MM.1S (cell line): Measurements from ENCODE around the gene CIRBP.

ENCODE experiments used
- DNase-seq: peaks from one replicate; pipeline ENCODE4 v3.0.0-alpha.2; 2015
- H2AFZ ChIP-seq: fragments of 300-600 bp; sonication (generic); 2 replicates; pipeline ENCODE4 v1.6.0; 2016; ENCODE audit warnings: antibody characterized with exemption, low read length
- H3F3A ChIP-seq: fragments of 300-600 bp; sonication (generic); 2 replicates; pipeline ENCODE4 v1.6.1; 2016; ENCODE audit warnings: mild to moderate bottlenecking, antibody characterized with exemption, low read length, moderate library complexity, mixed read lengths; ENCODE audit not compliant: insufficient read depth
- H3K27ac ChIP-seq: fragments of 300-600 bp; sonication (generic); 2 replicates; pipeline ENCODE4 v1.5.1; 2016; ENCODE audit warnings: mild to moderate bottlenecking, low read length
- H3K27me3 ChIP-seq: fragments of 300-600 bp; sonication (generic); replicated peaks from 2 replicates; pipeline ENCODE4 v1.6.0; 2016; ENCODE audit warnings: low read length; ENCODE audit not compliant: insufficient read depth
- H3K36me3 ChIP-seq: fragments of 300-600 bp; sonication (generic); replicated peaks from 2 replicates; pipeline ENCODE4 v1.6.1; 2016; ENCODE audit warnings: mild to moderate bottlenecking, low read length, mixed read lengths; ENCODE audit not compliant: insufficient read depth
- H3K4me1 ChIP-seq: fragments of 300-600 bp; sonication (generic); 2 replicates; pipeline ENCODE4 v1.6.1; 2016; ENCODE audit warnings: low read length, mixed read lengths
- H3K4me2 ChIP-seq: fragments of 300-600 bp; sonication (generic); 2 replicates; pipeline ENCODE4 v1.6.0; 2016; ENCODE audit warnings: low read depth, low read length
- H3K4me3 ChIP-seq: fragments of 300-600 bp; sonication (generic); 2 replicates; pipeline ENCODE4 v1.5.1; 2016; ENCODE audit warnings: low read length, mixed read lengths
- H3K79me2 ChIP-seq: fragments of 300-600 bp; sonication (generic); 2 replicates; pipeline ENCODE4 v1.6.1; 2016; ENCODE audit warnings: mixed run types, low read length, mixed read lengths
- H3K9ac ChIP-seq: fragments of 300-600 bp; sonication (generic); 2 replicates; pipeline ENCODE4 v1.6.1; 2016; ENCODE audit warnings: low read length, mixed read lengths
- H3K9me2 ChIP-seq: fragments of 300-600 bp; sonication (generic); replicated peaks from 2 replicates; pipeline ENCODE4 v1.6.1; 2016; ENCODE audit warnings: mild to moderate bottlenecking, low read length, mixed read lengths; ENCODE audit not compliant: insufficient read depth
- H3K9me3 ChIP-seq: fragments of 300-600 bp; sonication (generic); replicated peaks from 2 replicates; pipeline ENCODE4 v1.6.1; 2016; ENCODE audit warnings: mild to moderate bottlenecking, low read length, mixed read lengths; ENCODE audit not compliant: insufficient read depth
- H4K20me1 ChIP-seq: fragments of 300-600 bp; sonication (generic); 2 replicates; pipeline ENCODE4 v1.6.1; 2016; ENCODE audit warnings: mild to moderate bottlenecking, low read length, moderate library complexity, mixed read lengths; ENCODE audit not compliant: insufficient read depth
- CTCF ChIP-seq: fragments of 300-600 bp; sonication (generic); IDR thresholded peaks from 2 replicates; pipeline ENCODE4 v1.5.1; 2016; ENCODE audit warnings: antibody characterized with exemption, low read length, mixed read lengths
- EZH2 ChIP-seq: fragments of 300-600 bp; sonication (generic); optimal IDR thresholded peaks from 2 replicates; pipeline ENCODE3; 2017; ENCODE audit warnings: low read depth, mild to moderate bottlenecking, antibody characterized with exemption, low read length, mixed read lengths
- EZH2phosphoT487 ChIP-seq: fragments of 300-600 bp; sonication (generic); IDR thresholded peaks from 2 replicates; pipeline ENCODE4 v1.6.1; 2018; ENCODE audit warnings: antibody characterized with exemption, low read length

Gene CIRBP

GRCh38 chr19:1234955-1235380 lies 34.2 kb upstream of the CIRBP start:
- H4K20me1 ChIP-seq: no peaks in the 10 kb centered on the region
- H3K4me2 ChIP-seq: no peak overlapping the region
- H3K79me2 ChIP-seq: no peaks in the 10 kb centered on the region
- H3K27me3 ChIP-seq: peaks cover 78% of the 10 kb centered on the region
- no peak overlapping the region for H3K4me3 ChIP-seq
- no peak for TF ChIP-seq EZH2phosphoT487
- no peak for TF ChIP-seq CTCF
- TF ChIP-seq EZH2: no peak
- H3K9me2 ChIP-seq: no peaks in the 10 kb centered on the region
- no peak overlapping the region for H3K27ac ChIP-seq
- peaks cover 13% of the 10 kb centered on the region for H3F3A ChIP-seq
- H3K9ac ChIP-seq: no peak overlapping the region
- no peaks in the 10 kb centered on the region for H3K36me3 ChIP-seq
- no peaks in the 10 kb centered on the region for H3K4me1 ChIP-seq
- H2AFZ ChIP-seq: no peak overlapping the region
- DNase-seq: no peak
- no peaks in the 10 kb centered on the region for H3K9me3 ChIP-seq

DNA sequence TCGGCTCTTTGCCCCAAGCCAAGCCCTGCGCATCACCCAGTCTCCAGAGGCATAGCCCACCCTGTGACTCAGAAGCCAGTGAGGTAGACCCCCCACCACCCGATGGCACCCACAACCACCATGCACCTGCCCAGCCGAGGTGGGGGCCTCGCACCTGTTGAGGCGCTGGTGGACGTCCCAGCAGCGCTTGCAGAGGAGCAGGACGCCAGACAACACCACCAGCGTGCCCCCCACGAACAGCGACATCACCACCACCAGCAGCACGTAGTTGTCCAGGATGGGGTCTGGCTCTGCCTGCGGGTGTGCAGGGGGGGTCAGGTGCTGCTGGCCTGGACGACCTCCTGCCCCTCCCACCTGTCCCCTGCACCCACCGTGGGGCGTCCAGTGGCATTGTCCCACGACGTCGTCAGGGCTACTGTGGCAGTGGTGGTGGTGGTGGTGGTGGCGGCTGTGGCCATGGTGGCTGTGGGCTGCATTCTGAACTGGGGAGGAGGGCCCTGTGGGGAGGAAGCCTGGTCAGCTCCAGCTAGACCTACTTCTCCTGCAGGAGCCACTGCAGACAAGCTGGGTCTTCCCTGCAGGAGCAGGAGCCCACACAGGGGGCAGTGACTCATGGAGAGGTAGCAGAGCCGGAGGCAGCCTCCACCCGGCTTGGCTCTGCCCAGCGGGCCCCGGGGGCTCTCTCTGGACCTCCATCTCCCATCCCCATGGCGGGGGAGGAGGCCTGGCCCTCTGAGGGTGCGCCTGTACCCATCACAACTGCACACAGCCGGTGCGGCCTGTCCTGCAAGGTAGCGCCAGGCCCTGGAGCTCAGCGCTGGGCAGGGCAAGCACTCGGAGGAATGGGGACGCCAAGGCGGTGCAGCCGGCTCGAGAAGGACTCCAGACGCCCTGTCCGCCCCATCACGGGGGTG lies 33.2 kb upstream of the CIRBP start:
- TF ChIP-seq CTCF: no peak
- no peak for TF ChIP-seq EZH2
- TF ChIP-seq EZH2phosphoT487: no peak
- no peaks in the 10 kb centered on the region for H3K36me3 ChIP-seq
- H3K27me3 ChIP-seq: peaks cover 79% of the 10 kb centered on the region
- no peak overlapping the region for H3K4me3 ChIP-seq
- no peaks in the 10 kb centered on the region for H3K9me2 ChIP-seq
- H3K9ac ChIP-seq: no peak overlapping the region
- no peak overlapping the region for H3K4me2 ChIP-seq
- H4K20me1 ChIP-seq: no peaks in the 10 kb centered on the region
- peaks cover 2% of the 10 kb centered on the region for H3K4me1 ChIP-seq
- no peak overlapping the region for H3K27ac ChIP-seq
- no peak for DNase-seq
- H3K79me2 ChIP-seq: no peaks in the 10 kb centered on the region
- no peak overlapping the region for H2AFZ ChIP-seq
- peaks cover 17% of the 10 kb centered on the region for H3F3A ChIP-seq
- no peaks in the 10 kb centered on the region for H3K9me3 ChIP-seq

DNA sequence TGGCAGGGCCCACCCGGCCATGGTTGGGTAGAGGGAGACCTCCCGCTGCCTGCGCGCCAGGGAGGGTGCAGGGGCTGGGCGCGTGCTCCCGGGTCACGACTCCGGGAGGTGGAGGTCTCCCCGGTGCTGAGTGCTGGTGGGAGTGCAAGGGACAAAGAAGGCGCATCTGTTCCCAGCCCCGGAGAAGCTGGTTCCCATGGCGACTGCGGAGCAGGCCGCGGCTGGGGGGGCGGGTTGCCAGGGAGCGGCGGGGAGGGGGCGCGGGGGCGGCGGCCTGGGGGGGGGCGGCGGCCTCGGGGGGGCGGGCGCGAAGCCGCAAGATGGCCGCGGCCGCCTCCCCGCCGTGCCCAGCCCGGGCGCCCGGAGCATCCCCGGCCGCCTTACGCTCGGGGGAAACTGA lies 32.6 kb upstream of the CIRBP start:
- no peak overlapping the region for H3K4me2 ChIP-seq

More for the DNA sequence above, 32.6 kb upstream of the CIRBP start:
- Histone ChIP-seq H3K27ac (no peak overlapping the region), H3K79me2 (no peaks in the 10 kb centered on the region), H3K4me1 (peaks cover 7% of the 10 kb centered on the region), H3K4me3 (no peak overlapping the region), H4K20me1 (no peaks in the 10 kb centered on the region), H2AFZ (no peak overlapping the region), H3K9ac (no peak overlapping the region), H3K27me3 (peaks cover 77% of the 10 kb centered on the region), H3K9me2 (no peaks in the 10 kb centered on the region), H3K36me3 (no peaks in the 10 kb centered on the region), H3F3A (peaks cover 23% of the 10 kb centered on the region), H3K9me3 (no peaks in the 10 kb centered on the region)
- DNase-seq: no peak
- TF ChIP-seq EZH2 (no peak), CTCF (no peak), EZH2phosphoT487 (no peak)
